Measurements from ENCODE around the gene EYS.

EYS gene

GRCh38 chr6:64703922-64704321 is 1003.1 kb downstream of the EYS start:
- TF ChIP-seq CTCF (IDR thresholded peaks at IDR 0.05; ENCODE audit: insufficient read depth, low read depth, low read length, missing control alignments) = no peak
- no peak overlapping the region for H3K4me3 ChIP-seq (ENCODE audit: low read depth, low read length)
- DNase-seq (ENCODE audit: low read depth) = no peak

- no peak for TF ChIP-seq CTCF (IDR thresholded peaks at IDR 0.05; ENCODE audit: insufficient read depth, low read depth, low read length, missing control alignments)
- no peak for DNase-seq (ENCODE audit: low read depth)
- no peak overlapping the region for H3K4me3 ChIP-seq (ENCODE audit: low read depth, low read length)
These were observed 1011.0 kb downstream of the EYS start for GRCh38 chr6:64696053-64696452.

- DNase-seq (ENCODE audit: low read depth) = no peak
- H3K4me3 ChIP-seq (ENCODE audit: low read depth, low read length) = no peak overlapping the region
- TF ChIP-seq CTCF (IDR thresholded peaks at IDR 0.05; ENCODE audit: insufficient read depth, low read depth, low read length, missing control alignments) = no peak
These were observed 1012.7 kb downstream of the EYS start for GRCh38 chr6:64694356-64694755.

- TF ChIP-seq CTCF (IDR thresholded peaks at IDR 0.05; ENCODE audit: insufficient read depth, low read depth, low read length, missing control alignments) = no peak
These were observed 1016.0 kb downstream of the EYS start for GRCh38 chr6:64691064-64691463.

GRCh38 chr6:64685401-64685800 is 1021.6 kb downstream of the EYS start:
- DNase-seq (ENCODE audit: low read depth) = no peak
- H3K4me3 ChIP-seq (ENCODE audit: low read depth, low read length) = no peak overlapping the region
- TF ChIP-seq CTCF (IDR thresholded peaks at IDR 0.05; ENCODE audit: insufficient read depth, low read depth, low read length, missing control alignments) = no peak

More at GRCh38 chr6:64691064-64691463, 1016.0 kb downstream of the EYS start:
- no peak for DNase-seq (ENCODE audit: low read depth)
- no peak overlapping the region for H3K4me3 ChIP-seq (ENCODE audit: low read depth, low read length)

GRCh38 chr6:64683682-64684081 is 1023.3 kb downstream of the EYS start:
- no peak for DNase-seq (ENCODE audit: low read depth)

More at GRCh38 chr6:64683682-64684081, 1023.3 kb downstream of the EYS start:
- no peak overlapping the region for H3K4me3 ChIP-seq (ENCODE audit: low read depth, low read length)
- no peak for TF ChIP-seq CTCF (IDR thresholded peaks at IDR 0.05; ENCODE audit: insufficient read depth, low read depth, low read length, missing control alignments)
